GM06990 (cell line): ENCODE data around the gene PDE11A.

ENCODE experiments used
- DNase-seq: peaks from one replicate; pipeline ENCODE4 v3.0.0-alpha.2; 2011; ENCODE audit not compliant: insufficient read length; ENCODE audit errors: extremely low read depth
- H3K27me3 ChIP-seq: replicated peaks from 2 replicates; pipeline ENCODE4 v1.6.0; 2011; ENCODE audit warnings: low read length; ENCODE audit not compliant: control insufficient read depth, insufficient read depth
- H3K36me3 ChIP-seq: 2 replicates; pipeline ENCODE4 v1.5.1; 2011; ENCODE audit warnings: low read length; ENCODE audit not compliant: control insufficient read depth, insufficient read depth
- H3K4me3 ChIP-seq: replicated peaks from 2 replicates; pipeline ENCODE4 v1.5.1; 2011; ENCODE audit warnings: low read depth, mild to moderate bottlenecking, control low read depth, low read length
- CTCF ChIP-seq: IDR thresholded peaks from 2 replicates; pipeline ENCODE4 v1.5.1; 2011; ENCODE audit warnings: low read length, control low read depth, mild to moderate bottlenecking, inconsistent platforms; ENCODE audit not compliant: insufficient read depth, poor library complexity, severe bottlenecking

The PDE11A gene

GRCh38 chr2:177902395-177903163, 170.0 kb downstream of the PDE11A start:
- TF ChIP-seq CTCF, result no peak
- Histone ChIP-seq H3K4me3 (no peak overlapping the region), H3K36me3 (no peaks in the 10 kb centered on the region), H3K27me3 (no peaks in the 10 kb centered on the region; the same call in 1 of the 2 replicates)
- DNase-seq, result no peak

- Histone ChIP-seq H3K4me3 (no peak overlapping the region), H3K27me3 (no peaks in the 10 kb centered on the region; the same call in 1 of the 2 replicates), H3K36me3 (no peaks in the 10 kb centered on the region)
- no peak for TF ChIP-seq CTCF
- no peak for DNase-seq
Measured at GRCh38 chr2:177900082-177900481, 172.5 kb downstream of the PDE11A start.

- DNase-seq, result no peak
- no peak overlapping the region for H3K4me3 ChIP-seq
- H3K36me3 ChIP-seq, result no peaks in the 10 kb centered on the region
- H3K27me3 ChIP-seq, result no peaks in the 10 kb centered on the region
- no peak for TF ChIP-seq CTCF
Measured at GRCh38 chr2:177897278-177897677, 175.3 kb downstream of the PDE11A start.

- TF ChIP-seq CTCF, result no peak
- no peak for DNase-seq
- Histone ChIP-seq H3K27me3 (no peaks in the 10 kb centered on the region), H3K4me3 (no peak overlapping the region), H3K36me3 (no peaks in the 10 kb centered on the region)
Measured at GRCh38 chr2:177896587-177896986, 176.0 kb downstream of the PDE11A start.

- no peak for DNase-seq
- H3K27me3 ChIP-seq, result no peaks in the 10 kb centered on the region
- H3K4me3 ChIP-seq, result no peak overlapping the region
- no peaks in the 10 kb centered on the region for H3K36me3 ChIP-seq
- TF ChIP-seq CTCF, result no peak
Measured at GRCh38 chr2:177894546-177894945, 178.0 kb downstream of the PDE11A start.

GRCh38 chr2:177893880-177894279, 178.7 kb downstream of the PDE11A start:
- no peak for DNase-seq
- H3K27me3 ChIP-seq, result no peaks in the 10 kb centered on the region
- H3K36me3 ChIP-seq, result no peaks in the 10 kb centered on the region
- H3K4me3 ChIP-seq, result no peak overlapping the region
- no peak for TF ChIP-seq CTCF
